Measurements from ENCODE around the gene RICTOR. TPM values are rescaled to one million over a fixed set of nuclear protein-coding genes. Genes with fewer than 3 reads are reported as not detected.

The RICTOR gene
- total RNA-seq, 1 experiment from 2014 or later, result 21.7 TPM

- TF ChIP-seq ZBTB33 (IDR thresholded peaks at IDR 0.05; ENCODE audit: extremely low read depth, insufficient replicate concordance, low read length), result no peak
- TF ChIP-seq TCF7L2 (IDR thresholded peaks at IDR 0.05; ENCODE audit: borderline replicate concordance, extremely low read depth, insufficient read depth, insufficient read length), result no peak
- TF ChIP-seq SRF (IDR thresholded peaks at IDR 0.05; ENCODE audit: low read depth), result no peak
- no peak for TF ChIP-seq RAD21 (IDR thresholded peaks at IDR 0.05; ENCODE audit: low read depth)
- TF ChIP-seq ZFX (IDR thresholded peaks at IDR 0.05), result no peak
- TF ChIP-seq SIN3A (IDR thresholded peaks at IDR 0.05; ENCODE audit: low read depth), result no peak
Observed at GRCh38 chr5:39017504-39017903, 56.7 kb downstream of the RICTOR start (continued).

- Histone ChIP-seq H3K36me3 (ENCODE audit: control insufficient read depth in 1 of 2, insufficient read depth in 2 of 2, low read length in 2 of 2) (peaks cover 0 to 16% of the 10 kb centered on the region in 2 experiments; a peak in 1 of 4 replicates), H2AFZ (ENCODE audit: low read depth, low read length, poor library complexity, severe bottlenecking) (no peak overlapping the region), H3K4me3 (replicated peaks in 1 of 2; ENCODE audit: low read depth in 1 of 2, low read length in 2 of 2) (no peak overlapping the region), H3K79me2 (ENCODE audit: insufficient read depth, low read length) (peaks cover 4% of the 10 kb centered on the region; the same call in 1 of the 2 replicates), H3K9me2 (ENCODE audit: insufficient read depth) (no peaks in the 10 kb centered on the region), H3K4me2 (ENCODE audit: low read length) (no peak overlapping the region), H4K20me1 (ENCODE audit: insufficient read depth) (no peaks in the 10 kb centered on the region), H3K27ac (ENCODE audit: low read depth, low read length) (no peak overlapping the region), H3K4me1 (ENCODE audit: control insufficient read depth in 1 of 2, insufficient read depth in 2 of 2, low read length in 2 of 2) (peaks cover 0 to 14% of the 10 kb centered on the region in 2 experiments; a peak in 2 of 4 replicates), H3K9ac (ENCODE audit: low read length) (no peak overlapping the region), H3K9me3 (ENCODE audit: control insufficient read depth in 1 of 2, insufficient read depth in 1 of 2, low read depth in 1 of 2, low read length in 2 of 2) (peaks cover 7 to 9% of the 10 kb centered on the region in 2 experiments; a peak in 3 of 4 replicates), H3K27me3 (ENCODE audit: insufficient read depth, low read length) (no peaks in the 10 kb centered on the region)
- RAD21 ChIA-PET (ENCODE audit: low non-redundant PET in 1 of 2, low total read pairs in 2 of 2, uncharacterized antibody in 2 of 2, unreplicated experiment in 2 of 2), result no interaction called here
- TF ChIP-seq FOSL1 (IDR thresholded peaks at IDR 0.05; ENCODE audit: low read depth) (no peak), CEBPB (IDR thresholded peaks at IDR 0.05; ENCODE audit: low read depth) (no peak), RAD21 (IDR thresholded peaks at IDR 0.05; ENCODE audit: low read depth) (no peak), YY1 (IDR thresholded peaks at IDR 0.05; ENCODE audit: extremely low read depth, insufficient replicate concordance, low read depth, low read length) (no peak), REST (IDR thresholded peaks at IDR 0.05; ENCODE audit: low read depth) (no peak), EGR1 (IDR thresholded peaks at IDR 0.05; ENCODE audit: low read depth) (no peak), MAX (IDR thresholded peaks at IDR 0.05) (no peak), SP1 (IDR thresholded peaks at IDR 0.05; ENCODE audit: low read depth) (no peak), SIN3A (IDR thresholded peaks at IDR 0.05; ENCODE audit: low read depth) (no peak), ZNF274 (IDR thresholded peaks at IDR 0.05; ENCODE audit: low read depth, low read length) (no peak), ELF1 (IDR thresholded peaks at IDR 0.05; ENCODE audit: borderline replicate concordance, low read depth) (no peak), ATF3 (IDR thresholded peaks at IDR 0.05) (no peak), POLR2A (IDR thresholded peaks at IDR 0.05; ENCODE audit: borderline replicate concordance, extremely low read depth, insufficient read depth, insufficient read length) (no peak)
- DNase-seq (ENCODE audit: low read depth, low spot score), result no peak
- POLR2A ChIA-PET, result no interaction called here
- CTCF ChIA-PET, result no interaction called here
- intact Hi-C loops (cut with micrococcal nuclease), result no loop called here
- BruUV-seq (replicated peaks), result no TSS peak
- no peak for ATAC-seq
Observed at GRCh38 chr5:39016587-39017275, 57.5 kb downstream of the RICTOR start.
